IMR-90 (cell line): ENCODE results near the gene RMDN2. TPM values are rescaled to one million over a fixed set of nuclear protein-coding genes. Genes with fewer than 3 reads are reported as not detected.

Experiments used
- ATAC-seq: fragments of 200-7000 bp; cut with Tn5 transposase; 2 replicates; pipeline ENCODE4 v1.9.1; 2020; ENCODE audit warnings: low read depth, mild to moderate bottlenecking, moderate library complexity
- BruUV-seq: library from RNA; stranded (reverse); fragments of 400-500 nt; replicated peaks from 2 replicates; lab custom pipeline; 2021; lab: Mats Ljungman, UMichigan
- CTCF ChIA-PET: fragments of 300-600 bp; formaldehyde crosslinking; extraction: SDS; loops from one replicate; lab custom pipeline; 2021; ENCODE audit warnings: antibody characterized with exemption; lab: Yijun Ruan, JAX
- POLR2A ChIA-PET: fragments of 300-600 bp; sonication (Branson Sonifier 250); formaldehyde crosslinking; loops from one replicate; lab custom pipeline; 2022; ENCODE audit warnings: antibody characterized with exemption; ENCODE audit not compliant: unreplicated experiment; lab: Charles Lee
- DNase-seq: peaks from one replicate; pipeline ENCODE4 v3.0.0; 2013
- H2AFZ ChIP-seq: replicated peaks from 2 replicates; pipeline ENCODE3; 2013; ENCODE audit warnings: low read length, mild to moderate bottlenecking; ENCODE audit not compliant: poor library complexity
- H2AK5ac ChIP-seq: 2 replicates; pipeline ENCODE4 v1.6.1; 2013; ENCODE audit warnings: low read depth, low read length, inconsistent platforms
- H2AK9ac ChIP-seq: replicated peaks from 2 replicates; pipeline ENCODE3; 2013; ENCODE audit warnings: mild to moderate bottlenecking, low read depth, low read length, moderate library complexity; ENCODE audit not compliant: poor library complexity
- H2BK120ac ChIP-seq: 2 replicates; pipeline ENCODE4 v1.6.1; 2013; ENCODE audit warnings: low read depth, low read length, inconsistent platforms
- H2BK15ac ChIP-seq: 3 replicates; pipeline ENCODE4 v1.6.1; 2013; ENCODE audit warnings: low read depth, low read length, inconsistent platforms
- H2BK20ac ChIP-seq: 2 replicates; pipeline ENCODE4 v1.6.1; 2013; ENCODE audit warnings: low read depth, mild to moderate bottlenecking, inconsistent platforms, low read length, moderate library complexity
- H2BK5ac ChIP-seq: 2 replicates; pipeline ENCODE4 v1.6.1; 2013; ENCODE audit warnings: mild to moderate bottlenecking, low read depth, low read length, inconsistent platforms; ENCODE audit not compliant: poor library complexity, severe bottlenecking
- H3K14ac ChIP-seq: replicated peaks from 2 replicates; pipeline ENCODE4 v1.6.1; 2013; ENCODE audit warnings: low read depth, low read length, inconsistent platforms
- H3K18ac ChIP-seq: 2 replicates; pipeline ENCODE4 v1.6.1; 2013; ENCODE audit warnings: low read depth, low read length, control low read depth
- H3K23ac ChIP-seq: 2 replicates; pipeline ENCODE4 v1.6.1; 2013; ENCODE audit warnings: low read depth, low read length, inconsistent platforms
- H3K27ac ChIP-seq: 2 replicates; pipeline ENCODE4 v1.5.1; 2013; ENCODE audit warnings: mild to moderate bottlenecking, control low read depth, low read length; ENCODE audit not compliant: insufficient read depth
- H3K27me3 ChIP-seq: 2 replicates; pipeline ENCODE4 v1.6.1; 2013; ENCODE audit warnings: low read length; ENCODE audit not compliant: control insufficient read depth, insufficient read depth
- H3K36me3 ChIP-seq: 2 replicates; pipeline ENCODE4 v1.6.1; 2013; ENCODE audit warnings: low read length, mixed read lengths; ENCODE audit not compliant: control insufficient read depth, insufficient read depth
- H3K4ac ChIP-seq: 2 replicates; pipeline ENCODE4 v1.6.1; 2013; ENCODE audit warnings: low read depth, low read length, inconsistent platforms
- H3K4me1 ChIP-seq: 2 replicates; pipeline ENCODE4 v1.6.1; 2013; ENCODE audit warnings: low read length, mixed read lengths; ENCODE audit not compliant: control insufficient read depth, insufficient read depth
- H3K4me2 ChIP-seq: 2 replicates; pipeline ENCODE4 v1.6.1; 2013; ENCODE audit warnings: low read depth, mild to moderate bottlenecking, control low read depth, low read length, moderate library complexity
- H3K4me3 ChIP-seq: 2 replicates; pipeline ENCODE4 v1.5.1; 2013; ENCODE audit warnings: low read depth, mild to moderate bottlenecking, control low read depth, low read length, moderate library complexity; ENCODE audit not compliant: insufficient read depth
- H3K56ac ChIP-seq: 2 replicates; pipeline ENCODE4 v1.6.1; 2013; ENCODE audit warnings: low read length, inconsistent platforms; ENCODE audit not compliant: insufficient read depth; ENCODE audit errors: extremely low read depth
- H3K79me1 ChIP-seq, 2 experiments: 2 replicates each; pipeline ENCODE4 v1.6.1; 2013; ENCODE audit warnings: low read length in 2 of 2, inconsistent platforms in 1 of 2, low read depth in 1 of 2
- H3K9ac ChIP-seq: 2 replicates; pipeline ENCODE4 v1.6.1; 2013; ENCODE audit warnings: low read depth, low read length, control low read depth
- H3K9me1 ChIP-seq: 2 replicates; pipeline ENCODE4 v1.6.1; 2013; ENCODE audit warnings: low read length, inconsistent platforms; ENCODE audit not compliant: insufficient read depth
- H3K9me3 ChIP-seq: 2 replicates; pipeline ENCODE4 v1.6.1; 2013; ENCODE audit warnings: low read length; ENCODE audit not compliant: control insufficient read depth, insufficient read depth
- H4K20me1 ChIP-seq: 2 replicates; pipeline ENCODE4 v1.6.1; 2013; ENCODE audit warnings: low read length, inconsistent platforms; ENCODE audit not compliant: insufficient read depth
- H4K5ac ChIP-seq: 2 replicates; pipeline ENCODE4 v1.6.1; 2013; ENCODE audit warnings: mild to moderate bottlenecking, low read depth, low read length, control low read depth
- H4K8ac ChIP-seq, 2 experiments: 2 replicates each; pipeline ENCODE4 v1.6.1; 2013; ENCODE audit warnings: low read depth in 2 of 2, low read length in 2 of 2, control low read depth in 1 of 2, inconsistent platforms in 1 of 2
- H4K91ac ChIP-seq: 2 replicates; pipeline ENCODE4 v1.6.1; 2013; ENCODE audit warnings: low read depth, low read length, inconsistent platforms; ENCODE audit not compliant: insufficient read depth
- BHLHE40 ChIP-seq: fragments of 150-350 bp; IDR thresholded peaks from 2 replicates; pipeline ENCODE4 v1.6.1; 2016; ENCODE audit warnings: mild to moderate bottlenecking, low read depth, low read length
- CEBPB ChIP-seq: IDR thresholded peaks from 2 replicates; pipeline ENCODE4 v1.6.1; 2012; ENCODE audit warnings: low read depth, low read length, improper control_type of control experiment
- FOS ChIP-seq: fragments of 150-350 bp; IDR thresholded peaks from 2 replicates; pipeline ENCODE4 v1.6.1; 2016; ENCODE audit warnings: low read depth, low read length
- MAFK ChIP-seq: IDR thresholded peaks from 2 replicates; pipeline ENCODE4 v1.6.1; 2012; ENCODE audit warnings: low read depth, low read length, improper control_type of control experiment
- MAZ ChIP-seq: IDR thresholded peaks from 2 replicates; pipeline ENCODE4 v1.6.1; 2012; ENCODE audit warnings: low read depth, mild to moderate bottlenecking, low read length, improper control_type of control experiment, moderate library complexity, borderline replicate concordance
- NFE2L2 ChIP-seq: fragments of 150-350 bp; IDR thresholded peaks from 2 replicates; pipeline ENCODE4 v1.6.1; 2016; ENCODE audit warnings: low read depth, mild to moderate bottlenecking, low read length
- POLR2A ChIP-seq: IDR thresholded peaks from 2 replicates; pipeline ENCODE4 v1.6.1; 2012; ENCODE audit warnings: mild to moderate bottlenecking, low read depth, low read length
- RCOR1 ChIP-seq: IDR thresholded peaks from 2 replicates; pipeline ENCODE4 v1.6.1; 2012; ENCODE audit warnings: mild to moderate bottlenecking, low read length, improper control_type of control experiment; ENCODE audit not compliant: insufficient replicate concordance
- RFX5 ChIP-seq: IDR thresholded peaks from 2 replicates; pipeline ENCODE4 v1.8.0; 2012; ENCODE audit warnings: low read depth, mild to moderate bottlenecking, low read length, moderate library complexity
- SMC3 ChIP-seq: fragments of 150-350 bp; IDR thresholded peaks from 2 replicates; pipeline ENCODE4 v1.6.1; 2016; ENCODE audit warnings: low read depth, mild to moderate bottlenecking, antibody characterized with exemption, low read length, moderate library complexity
- USF2 ChIP-seq: fragments of 150-350 bp; IDR thresholded peaks from 2 replicates; pipeline ENCODE4 v1.6.1; 2017; ENCODE audit warnings: mild to moderate bottlenecking, antibody characterized with exemption, low read length, low read depth
- WGBS, 2 experiments: methylation state at CpG; one replicate each; pipeline versions ENCODE4 v1.1.5 to v1.1.7; 2013; ENCODE audit warnings: missing lambda C conversion rate in 2 of 2; ENCODE audit not compliant: insufficient read length in 1 of 2; ENCODE audit errors: extremely low coverage in 2 of 2; 5-methylcytosine and 5-hydroxymethylcytosine counted together
- dilution Hi-C: fragments of 300-500 bp; cut with HindIII; formaldehyde crosslinking; loops from one replicate; pipeline ENCODE4 v1.14.3; 2018; ENCODE audit warnings: low sequenced_read_pairs; ENCODE audit not compliant: unreplicated experiment
- in situ Hi-C: fragments of 300-500 bp; cut with MboI; formaldehyde crosslinking; loops from 3 replicates; pipeline ENCODE4 v1.14.3; 2019; ENCODE audit warnings: low sequenced_read_pairs, inconsistent platforms, mixed read lengths
- intact Hi-C: fragments of 100-400 bp; cut with micrococcal nuclease; formaldehyde crosslinking; loops from 2 replicates; pipeline ENCODE4 v1.10.0; 2022
- polyA plus RNA-seq, 3 experiments: library from polyadenylated mRNA; depleted of rRNA; stranded (reverse); fragments of >200 nt; gene quantifications; 2 replicates each; pipeline ENCODE4 v1.2.3, GENCODE V29; 2012; ENCODE audit warnings: low replicate concordance in 1 of 3
- total RNA-seq: library from RNA; depleted of rRNA; stranded (reverse); fragments of >200 nt; gene quantifications from 2 replicates; pipeline ENCODE4 v1.2.3, GENCODE V29; 2012

Gene RMDN2
- total and polyA plus RNA-seq, 2 of the 4 experiments (the other 2 are of a cell fraction) = 2.3 to 3.0 TPM

DNA sequence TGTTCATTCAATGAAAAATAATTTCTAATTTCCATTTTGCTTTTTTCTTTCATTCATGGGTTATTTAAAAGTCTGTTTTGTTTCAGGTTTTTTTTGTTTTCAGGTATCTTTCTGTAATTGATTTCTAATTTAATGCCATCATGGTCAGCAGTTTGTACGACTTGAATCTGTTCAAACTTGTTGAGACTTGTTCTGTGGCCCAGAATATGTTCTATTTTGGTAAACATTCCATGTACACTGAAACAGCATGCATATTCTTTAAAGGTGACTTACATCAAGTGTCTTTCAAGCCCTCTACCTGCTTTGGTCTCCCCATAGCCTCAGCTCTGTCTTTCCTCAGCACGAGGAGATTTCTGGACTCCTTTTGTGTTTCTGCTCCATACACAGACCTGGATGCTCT lies 101.8 kb downstream of the RMDN2 start:
- CTCF ChIA-PET = no interaction called here
- no TSS peak for BruUV-seq
- in situ Hi-C loops = no loop called here

More for the DNA sequence above, 101.8 kb downstream of the RMDN2 start:
- peaks cover 5% of the 10 kb centered on the region; the same call in 1 of the 2 replicates for H3K27me3 ChIP-seq
- no peak overlapping the region for H3K4me3 ChIP-seq
- no peaks in the 10 kb centered on the region for H3K9me3 ChIP-seq
- no peaks in the 10 kb centered on the region for H3K9me1 ChIP-seq
- no peak overlapping the region for H2BK15ac ChIP-seq
- no peak for TF ChIP-seq FOS
- no peak for TF ChIP-seq CEBPB
- TF ChIP-seq MAZ = no peak
- TF ChIP-seq MAFK = no peak
- no peak for TF ChIP-seq BHLHE40
- no peak for TF ChIP-seq RFX5
- no peak for TF ChIP-seq USF2
- TF ChIP-seq RCOR1 = no peak
- TF ChIP-seq SMC3 = no peak
- TF ChIP-seq POLR2A = no peak
- no peak for TF ChIP-seq NFE2L2
- ATAC-seq (no peak), DNase-seq (no peak)
- peak overlapping the region; percentile 70 for H2AFZ ChIP-seq
- no peak overlapping the region for H3K56ac ChIP-seq
- intact Hi-C loops = no loop called here
- H4K5ac ChIP-seq = 0 out of 2 replicates have a peak overlapping the region, but pooled peaks have one; percentile 15
- peak overlapping the region; percentile 57; the same call in 1 of the 2 replicates for H2BK20ac ChIP-seq
- no peak overlapping the region for H2AK5ac ChIP-seq
- no peaks in the 10 kb centered on the region for H3K36me3 ChIP-seq
- H2AK9ac ChIP-seq = peak overlapping the region; percentile 24
- no peak overlapping the region for H3K9ac ChIP-seq
- no peaks in the 10 kb centered on the region for H3K79me1 ChIP-seq
- POLR2A ChIA-PET = no interaction called here
- H3K4me1 ChIP-seq = no peaks in the 10 kb centered on the region
- H3K18ac ChIP-seq = peak overlapping the region; percentile 76
- no peak overlapping the region for H3K14ac ChIP-seq
- H3K4ac ChIP-seq = no peak overlapping the region
- peak overlapping the region; percentile 44; the same call in 1 of the 2 replicates for H2BK120ac ChIP-seq
- no peak overlapping the region for H2BK5ac ChIP-seq
- H3K27ac ChIP-seq = no peak overlapping the region
- H3K4me2 ChIP-seq = no peak overlapping the region
- peak overlapping the region in 1 of 2 experiments; percentile 72; a peak in 1 of 4 replicates for H4K8ac ChIP-seq
- WGBS, 2 experiments = 50% methylated on average over 1 of the region's 2 CpGs; no CpG with 5 or more reads in 1 of the 2 experiments
- dilution Hi-C loops = no loop called here
- H4K20me1 ChIP-seq = no peaks in the 10 kb centered on the region
- H4K91ac ChIP-seq = no peak overlapping the region
- peak overlapping the region; percentile 38; the same call in 1 of the 2 replicates for H3K23ac ChIP-seq
